Activated CD4-positive, alpha-beta T cell treated with anti-CD3 and anti-CD28 coated beads, Interleukin-2, Interleukin-6, amounts not matched to agents 100 ng/mL and 50 ng/mL, durations not matched to agents 16 hours and 8 hours (primary cell): ENCODE data around the gene PRDM15.

Experiments
- DNase-seq: peaks from one replicate; pipeline ENCODE4 v3.0.0-alpha.2; 2020

PRDM15 gene

DNA sequence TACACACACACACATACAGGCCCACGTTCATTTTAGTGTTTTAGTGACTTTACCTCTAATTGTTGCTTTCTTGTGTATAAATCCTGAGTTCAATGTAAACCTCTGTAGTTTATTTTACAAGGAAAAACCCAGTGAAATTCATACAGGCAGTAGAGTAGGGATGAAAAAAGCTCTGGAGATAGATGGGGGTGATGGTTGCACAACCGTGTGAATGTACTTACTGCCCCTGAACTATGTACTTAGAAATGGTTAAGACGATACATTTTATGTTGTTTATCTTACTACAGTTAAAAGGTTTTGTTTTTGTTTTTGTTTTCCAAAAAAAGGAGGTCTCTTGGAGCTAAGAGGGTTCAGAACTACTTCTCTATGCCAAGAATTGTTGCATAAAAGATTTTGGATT lies 29.7 kb upstream of the PRDM15 start:
- no peak for DNase-seq

GRCh38 chr21:41907496-41908258 lies 28.5 kb upstream of the PRDM15 start:
- no peak for DNase-seq

DNA sequence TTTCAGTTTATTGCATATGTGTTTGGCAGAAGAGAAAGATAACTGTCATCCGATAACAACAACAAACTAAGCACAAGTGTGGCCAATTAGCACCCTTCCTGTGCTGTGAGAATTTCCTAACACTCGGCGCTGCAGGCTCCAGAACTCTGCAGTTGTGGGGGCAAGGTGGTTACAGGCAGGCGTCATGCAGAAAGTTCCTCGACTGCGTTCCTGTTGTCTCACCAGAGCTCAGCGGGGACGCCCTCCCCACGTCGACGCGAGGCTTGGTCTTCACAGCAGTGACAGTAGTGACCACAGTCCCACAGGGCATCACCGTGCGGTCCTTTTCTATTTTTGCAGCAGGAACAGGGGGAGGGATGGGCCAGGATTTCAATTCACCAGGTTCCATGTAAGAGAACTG lies 27.6 kb upstream of the PRDM15 start:
- DNase-seq: no peak

DNA sequence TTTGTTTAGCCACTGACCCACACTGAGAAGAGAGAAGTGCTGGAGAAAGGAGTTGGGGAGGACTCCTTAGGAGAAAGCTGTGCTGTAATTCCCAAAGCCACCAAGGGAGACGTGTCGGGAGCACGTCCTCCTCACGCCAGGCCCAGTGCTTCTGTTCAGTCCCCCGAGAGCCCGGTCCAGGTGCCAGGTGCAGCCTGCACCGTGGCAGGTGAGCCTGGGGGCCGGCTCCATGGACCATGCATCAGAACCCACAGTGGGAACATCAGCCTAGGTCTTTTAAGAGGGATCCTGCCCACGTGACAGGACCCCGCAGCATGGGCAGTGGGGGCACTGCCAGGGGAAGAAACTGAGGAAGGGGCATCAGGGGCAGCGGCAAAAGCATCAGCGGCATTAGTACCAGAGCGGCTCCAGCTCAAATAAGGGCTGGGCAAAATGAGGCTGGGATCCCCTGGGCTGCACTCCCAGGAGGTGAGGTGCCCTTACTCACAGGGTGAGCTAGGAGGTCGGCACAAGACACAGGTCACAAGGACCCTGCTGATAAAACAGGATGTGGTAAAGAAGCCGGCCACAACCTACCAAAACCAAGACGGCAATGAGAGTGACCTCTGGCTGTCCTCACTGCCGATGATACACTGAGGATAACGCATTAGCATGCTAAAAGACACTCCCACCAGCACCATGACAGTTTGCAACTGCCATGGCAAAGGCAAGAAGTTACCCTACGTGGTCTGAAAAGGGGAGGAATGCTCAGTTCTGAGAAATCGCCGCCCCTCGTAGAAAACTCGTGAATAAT lies 24.6 kb upstream of the PRDM15 start:
- no peak for DNase-seq

DNA sequence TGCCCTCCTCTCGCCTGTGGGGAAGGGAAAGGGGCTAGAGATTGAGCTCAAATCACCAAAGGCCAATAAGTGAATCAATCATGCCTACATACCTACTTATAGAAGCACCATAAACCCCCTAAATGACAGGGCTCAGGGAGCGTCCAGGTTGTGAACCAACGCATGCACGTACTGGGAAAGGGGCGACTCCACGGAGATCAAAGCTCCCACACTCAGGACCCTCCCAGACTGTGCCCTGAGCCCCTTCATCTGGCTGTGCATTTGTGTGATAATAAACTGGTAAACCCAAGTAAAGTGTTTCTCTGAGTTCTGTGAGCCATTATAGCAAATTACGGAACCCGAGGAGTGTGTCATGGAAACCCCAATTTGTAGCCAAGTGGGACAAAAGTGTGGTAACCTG lies 23.8 kb upstream of the PRDM15 start:
- DNase-seq: no peak

- DNase-seq: no peak
These were observed 22.6 kb upstream of the PRDM15 start for GRCh38 chr21:41901782-41902181.

DNA sequence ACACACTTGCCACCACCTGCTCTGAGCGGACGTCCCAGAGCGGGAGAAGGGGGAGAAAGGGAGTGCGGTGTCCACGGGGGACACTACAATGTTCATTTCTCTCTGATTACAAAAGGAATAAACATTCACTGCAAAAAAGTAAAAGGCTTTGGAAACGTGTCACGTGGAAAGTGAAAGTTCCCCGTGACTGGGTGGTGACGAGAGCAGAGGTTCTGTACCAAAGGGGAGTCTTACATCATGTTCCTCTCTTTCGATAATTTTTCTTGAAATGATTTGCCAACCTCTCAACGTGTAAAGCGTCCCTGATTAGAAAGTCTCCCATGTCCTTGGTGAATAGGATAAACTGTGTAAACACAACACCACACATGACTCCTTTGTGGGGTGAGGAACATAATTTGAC lies 22.0 kb upstream of the PRDM15 start:
- peak; percentile 66 for DNase-seq

- DNase-seq: no peak
These were observed 21.3 kb upstream of the PRDM15 start for GRCh38 chr21:41900401-41900800.

- peak; percentile 72 for DNase-seq
These were observed 20.5 kb upstream of the PRDM15 start for GRCh38 chr21:41899426-41900202.

GRCh38 chr21:41898998-41899397 lies 19.9 kb upstream of the PRDM15 start:
- no peak for DNase-seq

DNA sequence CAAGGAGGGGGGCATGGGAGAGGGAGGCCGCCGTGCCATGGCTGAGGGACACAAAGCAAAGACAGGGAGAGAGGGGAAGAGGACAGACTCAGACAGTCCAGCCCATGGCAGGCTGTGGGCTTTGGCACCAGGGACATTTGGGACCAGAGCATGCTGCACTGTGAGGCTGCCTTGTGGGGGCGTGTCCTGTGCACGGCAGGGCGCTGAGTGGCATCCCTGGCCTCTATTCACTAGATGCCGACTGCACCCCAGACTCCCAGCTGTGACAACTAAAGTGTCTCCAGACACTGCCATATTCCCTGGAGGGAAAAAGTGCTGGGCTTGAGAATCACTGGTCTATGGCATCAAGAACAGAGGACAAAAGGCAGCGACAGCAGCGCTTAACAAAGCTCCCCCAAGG lies 18.6 kb upstream of the PRDM15 start:
- DNase-seq: no peak

- DNase-seq: no peak
These were observed 18.0 kb upstream of the PRDM15 start for GRCh38 chr21:41897047-41897669.

- peak; percentile 28 for DNase-seq
These were observed 16.7 kb upstream of the PRDM15 start for GRCh38 chr21:41895643-41896493.

DNA sequence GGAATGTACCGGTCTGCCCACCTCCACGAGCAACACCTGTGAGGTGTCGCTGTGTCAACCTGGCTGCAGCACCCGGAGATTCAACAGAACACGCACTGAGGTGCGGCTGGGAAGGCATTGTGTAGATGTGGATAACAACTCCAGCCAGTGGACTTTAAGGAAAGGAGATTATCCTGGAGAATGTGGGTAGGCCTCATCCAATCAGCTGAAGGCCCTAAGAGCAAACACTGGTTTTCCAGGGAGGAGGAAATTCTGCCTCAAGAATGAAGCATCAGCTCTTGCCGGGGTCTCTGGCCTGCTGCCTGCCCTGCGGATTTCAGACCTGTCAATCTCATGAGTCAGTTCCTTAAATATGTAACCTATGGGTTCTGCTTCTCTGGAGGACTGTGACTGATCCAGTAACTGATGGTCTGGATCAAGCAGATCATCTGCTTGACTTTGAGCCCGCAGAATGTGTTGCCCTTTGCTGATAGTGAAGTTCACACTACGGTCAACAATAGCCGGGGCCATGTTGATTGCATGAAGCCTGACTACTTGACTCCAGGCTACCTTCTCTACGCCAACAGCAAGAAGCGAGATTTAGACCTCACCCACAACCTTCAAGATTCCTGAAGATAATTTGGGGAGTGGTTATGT lies 15.9 kb upstream of the PRDM15 start:
- no peak for DNase-seq

DNA sequence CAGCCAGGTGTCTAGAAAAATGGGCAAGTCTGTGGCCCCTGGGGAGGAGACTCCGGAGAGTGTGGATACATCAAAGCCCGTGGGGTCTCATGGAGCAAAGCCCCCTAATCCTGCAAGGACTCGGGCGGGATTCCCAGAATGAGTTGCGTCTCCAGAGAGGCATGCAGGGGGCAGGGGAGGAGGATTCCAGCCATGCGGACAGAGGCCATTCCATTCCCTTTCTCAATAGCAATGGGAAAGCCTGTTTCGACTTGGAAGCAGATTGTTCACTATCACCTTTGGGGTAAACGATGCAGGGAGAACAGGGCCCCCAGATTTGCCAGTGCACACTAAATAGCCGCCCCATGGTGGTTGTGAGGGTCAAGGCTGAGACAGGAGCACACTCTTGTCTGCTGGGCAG lies 15.4 kb upstream of the PRDM15 start:
- DNase-seq: no peak

GRCh38 chr21:41892726-41893125 lies 13.6 kb upstream of the PRDM15 start:
- no peak for DNase-seq

- no peak for DNase-seq
These were observed 12.0 kb upstream of the PRDM15 start for GRCh38 chr21:41891132-41891531.

GRCh38 chr21:41890355-41890754 lies 11.2 kb upstream of the PRDM15 start:
- no peak for DNase-seq

- DNase-seq: no peak
These were observed 9.7 kb upstream of the PRDM15 start for GRCh38 chr21:41888749-41889376.

DNA sequence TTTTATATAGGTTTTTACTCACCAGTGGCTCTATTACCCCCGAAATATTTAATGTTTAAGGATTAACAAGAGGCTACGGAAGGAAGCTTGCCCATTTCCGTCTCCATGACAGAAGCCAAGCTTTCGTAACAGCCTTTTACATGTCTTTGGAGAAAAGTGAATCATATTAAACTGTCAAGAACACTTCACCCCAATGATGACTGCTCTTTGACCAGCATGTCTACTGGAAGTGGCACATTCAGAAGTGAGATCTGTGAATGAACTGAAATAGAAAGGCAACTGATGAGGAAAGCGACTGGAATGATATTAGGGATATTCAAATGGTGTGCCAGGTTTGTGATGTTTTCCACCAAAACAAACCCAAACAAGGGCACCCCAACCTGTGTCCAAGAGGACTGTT lies 8.5 kb upstream of the PRDM15 start:
- DNase-seq: no peak

DNA sequence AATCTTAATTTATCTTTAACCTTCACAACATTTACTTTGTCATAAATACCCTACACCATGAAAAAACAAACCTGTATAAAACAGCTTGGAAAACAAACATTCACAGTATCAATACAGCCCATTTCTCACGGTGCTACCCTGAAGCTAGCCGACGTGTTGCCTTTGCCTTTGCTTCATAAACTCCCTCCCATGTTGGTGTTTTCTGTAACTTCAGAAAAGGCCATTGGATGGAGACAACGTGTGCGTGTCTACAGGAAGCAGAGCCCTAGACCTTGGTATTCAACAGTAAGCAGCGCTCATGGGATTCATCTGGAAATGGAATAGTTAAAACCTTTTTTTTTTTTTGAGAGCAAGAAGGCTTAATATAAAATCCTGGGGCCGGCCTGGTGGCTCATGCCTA lies 7.2 kb upstream of the PRDM15 start:
- DNase-seq: no peak
